Stimulated activated CD4-positive, alpha-beta T cell treated with anti-CD3 and anti-CD28 coated beads, Interleukin-1b, Interleukin-23, amount 100 ng/mL, for 48 hours (primary cell): ENCODE data around the gene CTDNEP1.
A peak's percentile ranks its signal among the peaks of the same experiment; 100 is the strongest.

Source experiments
- DNase-seq: peaks from one replicate; pipeline ENCODE4 v3.0.0-alpha.2; 2020

CTDNEP1 gene

GRCh38 chr17:7279448-7279847 is 27.9 kb upstream of the CTDNEP1 start:
- no peak for DNase-seq

GRCh38 chr17:7266784-7267183 is 15.2 kb upstream of the CTDNEP1 start:
- no peak for DNase-seq

GRCh38 chr17:7263801-7264078 is 12.2 kb upstream of the CTDNEP1 start:
- DNase-seq = no peak

GRCh38 chr17:7262935-7263800 is 11.6 kb upstream of the CTDNEP1 start:
- DNase-seq = no peak

- no peak for DNase-seq
Observed at GRCh38 chr17:7262192-7262934, 10.8 kb upstream of the CTDNEP1 start, which contains the start of gene CLDN7. Gene CLDN7, minus strand, starts transcription at chr17:7262478. Its CDS starts 435 bp downstream, at chr17:7262043.

GRCh38 chr17:7261379-7262191 is 10.1 kb upstream of the CTDNEP1 start:
- no peak for DNase-seq

- DNase-seq = no peak
Observed at GRCh38 chr17:7260651-7261378, 9.3 kb upstream of the CTDNEP1 start.

- DNase-seq = no peak
Observed at GRCh38 chr17:7260151-7260550, 8.6 kb upstream of the CTDNEP1 start.

- no peak for DNase-seq
Observed at GRCh38 chr17:7259555-7259889, 8.0 kb upstream of the CTDNEP1 start.

- no peak for DNase-seq
Observed at GRCh38 chr17:7258731-7259554, 7.4 kb upstream of the CTDNEP1 start.

GRCh38 chr17:7256766-7257456 is 5.4 kb upstream of the CTDNEP1 start:
- DNase-seq = no peak

GRCh38 chr17:7254511-7254910 is 3.0 kb upstream of the CTDNEP1 start:
- DNase-seq = no peak

GRCh38 chr17:7253082-7253481 is 1.5 kb upstream of the CTDNEP1 start:
- DNase-seq = no peak

GRCh38 chr17:7252176-7253043 is 876 bp upstream of the CTDNEP1 start, which contains the start of gene ELP5:
Gene ELP5, plus strand, starts transcription at chr17:7252215. Its CDS starts 336 bp downstream, at chr17:7252551.
- peak; percentile 93 for DNase-seq

GRCh38 chr17:7250695-7251627 is 573 bp downstream of the CTDNEP1 start:
- peak; percentile 22 for DNase-seq

GRCh38 chr17:7249830-7250229 is 1.7 kb downstream of the CTDNEP1 start:
- no peak for DNase-seq

- DNase-seq = no peak
Observed at GRCh38 chr17:7249214-7249613, 2.3 kb downstream of the CTDNEP1 start.

GRCh38 chr17:7248796-7249195 is 2.7 kb downstream of the CTDNEP1 start:
- DNase-seq = no peak

- DNase-seq = no peak
Observed at GRCh38 chr17:7246779-7247178, 4.8 kb downstream of the CTDNEP1 start.
